Measurements from ENCODE around the gene CCDC188. TPM values are rescaled to one million over a fixed set of nuclear protein-coding genes. Genes with fewer than 3 reads are reported as not detected.

CCDC188 gene
- total and polyA plus RNA-seq, 2 donors (not counting 1 experiment from before 2014, with no cell fraction given): not detected

DNA sequence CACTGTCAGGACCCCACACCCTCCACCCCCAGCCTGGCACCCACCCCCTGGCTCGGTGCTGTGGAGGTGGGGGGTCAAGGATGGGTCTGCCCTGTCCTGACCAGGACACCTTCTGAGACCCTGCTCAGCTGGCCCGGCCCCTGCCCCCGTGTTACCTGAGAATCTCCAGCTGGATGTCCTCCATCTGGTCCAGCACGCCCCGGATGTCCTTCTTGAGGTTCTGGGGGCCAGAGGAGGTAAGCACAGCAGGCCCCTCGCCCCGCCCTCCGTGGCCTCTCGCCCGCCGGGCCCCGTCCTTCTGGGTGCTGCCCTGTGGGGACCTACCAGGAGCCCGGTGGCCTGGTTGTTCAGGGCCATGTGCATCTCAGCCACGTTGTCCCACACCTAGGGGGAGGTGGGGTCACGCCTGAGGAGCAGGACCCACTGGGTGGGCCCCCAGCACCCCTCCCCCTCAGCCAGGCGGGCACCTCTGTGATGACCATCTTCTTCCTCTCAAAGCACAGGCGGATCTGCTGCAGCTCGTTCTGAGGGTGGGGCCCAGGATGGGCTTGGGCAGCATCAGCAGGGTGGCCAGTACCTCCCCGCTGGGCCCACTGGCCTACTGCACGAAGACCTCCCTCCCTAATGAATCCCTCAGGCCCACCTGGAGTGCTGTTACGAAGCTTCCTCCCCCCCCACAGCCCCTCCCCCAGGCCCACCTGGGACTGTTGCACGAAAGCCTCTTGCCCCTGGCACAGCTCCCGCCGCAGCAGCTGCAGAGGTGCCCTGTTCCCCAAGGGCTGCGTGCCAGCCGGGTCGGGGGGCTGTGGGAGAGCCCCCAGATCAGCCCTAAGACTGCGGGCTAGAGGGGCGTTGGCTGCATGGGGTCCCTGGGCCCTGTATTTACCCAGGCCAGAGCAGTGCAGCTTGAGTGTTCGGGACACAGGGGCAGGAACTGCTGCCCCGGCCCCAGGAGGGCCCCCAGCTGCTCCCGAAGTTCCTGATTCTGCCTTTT, 1.3 kb downstream of the CCDC188 start:
- Histone ChIP-seq H3K36me3 (replicated peaks in 1 of 2; ENCODE audit: control extremely low read depth in 1 of 2, control insufficient read depth in 1 of 2, extremely low read depth in 1 of 2, insufficient read depth in 2 of 2, low read length in 1 of 2) (no peaks in the 10 kb centered on the region), H3K4me1 (ENCODE audit: control insufficient read depth in 2 of 2, insufficient read depth in 2 of 2, low read length in 2 of 2) (peaks cover 0 to 3% of the 10 kb centered on the region in 2 donors), H3K27me3 (replicated peaks in 1 of 4; ENCODE audit: control extremely low read depth in 1 of 4, control insufficient read depth in 3 of 4, insufficient read depth in 4 of 4, low read length in 3 of 4) (no peaks in the 10 kb centered on the region), H3K4me3 (ENCODE audit: control extremely low read depth in 1 of 5, extremely low read depth in 1 of 5, insufficient read depth in 1 of 5, low read depth in 2 of 5, low read length in 4 of 5) (no peak overlapping the region), H4K20me1 (ENCODE audit: control insufficient read depth, insufficient read depth, low read length, poor library complexity, severe bottlenecking) (no peaks in the 10 kb centered on the region), H3K79me2 (ENCODE audit: control insufficient read depth, insufficient read depth, low read length) (no peaks in the 10 kb centered on the region), H2AFZ (ENCODE audit: insufficient read depth, low read depth, low read length, poor library complexity, severe bottlenecking) (no peak overlapping the region), H3K9ac (ENCODE audit: low read length) (no peak overlapping the region), H3K27ac (ENCODE audit: low read length in 2 of 2) (no peak overlapping the region), H3K4me2 (replicated peaks; ENCODE audit: low read depth, low read length, poor library complexity, severe bottlenecking) (no peak overlapping the region), H3K9me3 (ENCODE audit: control extremely low read depth in 1 of 3, control insufficient read depth in 2 of 3, insufficient read depth in 1 of 3, low read length in 2 of 3) (no peaks in the 10 kb centered on the region)
- Mint-ChIP-seq H3K27me3 (no peaks in the 10 kb centered on the region), H3K9me3 (ENCODE audit: insufficient read depth) (no peaks in the 10 kb centered on the region), H3K4me3 (no peak overlapping the region), H3K4me1 (peaks cover 4% of the 10 kb centered on the region), H3K27ac (no peak overlapping the region)
- intact Hi-C loops (cut with micrococcal nuclease): no loop called here
- CTCF ChIA-PET: no interaction called here
- DNase-seq (no peak), ATAC-seq (ENCODE audit: low read depth) (no peak)
- POLR2A ChIA-PET: no interaction called here
- TF ChIP-seq EZH2 (IDR thresholded peaks at IDR 0.05; ENCODE audit: borderline replicate concordance, insufficient read depth, low read depth, low read length, poor library complexity, severe bottlenecking): no peak
- TF ChIP-seq, protein P1, sequence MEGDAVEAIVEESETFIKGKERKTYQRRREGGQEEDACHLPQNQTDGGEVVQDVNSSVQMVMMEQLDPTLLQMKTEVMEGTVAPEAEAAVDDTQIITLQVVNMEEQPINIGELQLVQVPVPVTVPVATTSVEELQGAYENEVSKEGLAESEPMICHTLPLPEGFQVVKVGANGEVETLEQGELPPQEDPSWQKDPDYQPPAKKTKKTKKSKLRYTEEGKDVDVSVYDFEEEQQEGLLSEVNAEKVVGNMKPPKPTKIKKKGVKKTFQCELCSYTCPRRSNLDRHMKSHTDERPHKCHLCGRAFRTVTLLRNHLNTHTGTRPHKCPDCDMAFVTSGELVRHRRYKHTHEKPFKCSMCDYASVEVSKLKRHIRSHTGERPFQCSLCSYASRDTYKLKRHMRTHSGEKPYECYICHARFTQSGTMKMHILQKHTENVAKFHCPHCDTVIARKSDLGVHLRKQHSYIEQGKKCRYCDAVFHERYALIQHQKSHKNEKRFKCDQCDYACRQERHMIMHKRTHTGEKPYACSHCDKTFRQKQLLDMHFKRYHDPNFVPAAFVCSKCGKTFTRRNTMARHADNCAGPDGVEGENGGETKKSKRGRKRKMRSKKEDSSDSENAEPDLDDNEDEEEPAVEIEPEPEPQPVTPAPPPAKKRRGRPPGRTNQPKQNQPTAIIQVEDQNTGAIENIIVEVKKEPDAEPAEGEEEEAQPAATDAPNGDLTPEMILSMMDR (IDR thresholded peaks at IDR 0.05): no peak
- WGBS (ENCODE audit: insufficient coverage): 50% methylated on average over 28 of the region's 32 CpGs

DNA sequence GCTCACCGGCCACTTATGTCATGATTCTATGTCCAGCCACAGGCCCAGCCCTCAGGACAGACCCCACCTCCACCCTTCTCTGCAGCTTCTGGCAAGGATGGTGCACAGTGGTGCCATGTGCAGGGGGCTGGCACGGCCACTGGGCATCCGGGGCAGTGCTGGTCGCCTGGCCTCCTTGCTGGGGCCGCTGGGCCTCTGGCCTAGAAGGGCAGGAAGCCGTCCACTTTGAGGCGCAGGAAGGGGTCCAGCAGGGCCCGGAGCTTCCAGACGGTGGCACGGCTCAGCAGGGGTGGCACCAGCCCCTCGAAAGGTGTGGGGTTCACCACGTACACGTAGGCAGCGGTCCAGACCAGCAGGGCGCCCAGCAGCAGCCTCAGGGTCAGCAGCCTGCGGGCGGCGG, 2.4 kb downstream of the CCDC188 start:
- no peak for TF ChIP-seq EZH2 (IDR thresholded peaks at IDR 0.05; ENCODE audit: borderline replicate concordance, insufficient read depth, low read depth, low read length, poor library complexity, severe bottlenecking)
- TF ChIP-seq, protein P1 (IDR thresholded peaks at IDR 0.05): no peak
- Mint-ChIP-seq H3K9me3 (ENCODE audit: insufficient read depth) (no peaks in the 10 kb centered on the region), H3K4me1 (peaks cover 4% of the 10 kb centered on the region), H3K27ac (no peak overlapping the region), H3K27me3 (no peaks in the 10 kb centered on the region), H3K4me3 (no peak overlapping the region)
- H2AFZ ChIP-seq (ENCODE audit: insufficient read depth, low read depth, low read length, poor library complexity, severe bottlenecking): no peak overlapping the region
- intact Hi-C loops (cut with micrococcal nuclease): no loop called here
- H3K36me3 ChIP-seq (replicated peaks in 1 of 2; ENCODE audit: control extremely low read depth in 1 of 2, control insufficient read depth in 1 of 2, extremely low read depth in 1 of 2, insufficient read depth in 2 of 2, low read length in 1 of 2): no peaks in the 10 kb centered on the region
- H4K20me1 ChIP-seq (ENCODE audit: control insufficient read depth, insufficient read depth, low read length, poor library complexity, severe bottlenecking): no peaks in the 10 kb centered on the region
- no peak overlapping the region for H3K27ac ChIP-seq (ENCODE audit: low read length in 2 of 2)
- 94% methylated on average over 17 of the region's 18 CpGs for WGBS (ENCODE audit: insufficient coverage)
- no peak for ATAC-seq (ENCODE audit: low read depth)
- ChIA-PET CTCF (no interaction called here), POLR2A (no interaction called here)
- peaks cover 0 to 3% of the 10 kb centered on the region in 2 donors for H3K4me1 ChIP-seq (ENCODE audit: control insufficient read depth in 2 of 2, insufficient read depth in 2 of 2, low read length in 2 of 2)
- H3K9ac ChIP-seq (ENCODE audit: low read length): no peak overlapping the region
- H3K79me2 ChIP-seq (ENCODE audit: control insufficient read depth, insufficient read depth, low read length): no peaks in the 10 kb centered on the region
- no peaks in the 10 kb centered on the region for H3K9me3 ChIP-seq (ENCODE audit: control extremely low read depth in 1 of 3, control insufficient read depth in 2 of 3, insufficient read depth in 1 of 3, low read length in 2 of 3)
- no peaks in the 10 kb centered on the region for H3K27me3 ChIP-seq (replicated peaks in 1 of 4; ENCODE audit: control extremely low read depth in 1 of 4, control insufficient read depth in 3 of 4, insufficient read depth in 4 of 4, low read length in 3 of 4)
- H3K4me3 ChIP-seq (ENCODE audit: control extremely low read depth in 1 of 5, extremely low read depth in 1 of 5, insufficient read depth in 1 of 5, low read depth in 2 of 5, low read length in 4 of 5): no peak overlapping the region
- DNase-seq: no peak
- no peak overlapping the region for H3K4me2 ChIP-seq (replicated peaks; ENCODE audit: low read depth, low read length, poor library complexity, severe bottlenecking)
